Astrocyte of the spinal cord (primary cell): Measurements from ENCODE around the gene RXYLT1.
A peak's percentile ranks its signal among the peaks of the same experiment; 100 is the strongest.

Experiments used
- DNase-seq: peaks from one replicate; pipeline ENCODE4 v3.0.0; 2011; ENCODE audit warnings: low read depth, low spot score
- H3K4me3 ChIP-seq: 2 replicates; pipeline ENCODE4 v1.5.1; 2011; ENCODE audit warnings: low read depth, mild to moderate bottlenecking, low read length, moderate library complexity
- CTCF ChIP-seq: IDR thresholded peaks from 2 replicates; pipeline ENCODE4 v1.5.1; 2012; ENCODE audit warnings: low read depth, mild to moderate bottlenecking, low read length, inconsistent platforms
- in situ Hi-C: cut with HindIII; loops from 2 replicates; pipeline ENCODE4 v1.10.0; 2017; ENCODE audit warnings: low sequenced_read_pairs

The RXYLT1 gene

GRCh38 chr12:63823040-63823439, 43.3 kb downstream of the RXYLT1 start:
- no peak for DNase-seq
- in situ Hi-C loops: no loop called here
- no peak overlapping the region for H3K4me3 ChIP-seq
- TF ChIP-seq CTCF: no peak

- DNase-seq: peak; percentile 68
- H3K4me3 ChIP-seq: no peak overlapping the region
- in situ Hi-C loops: no loop called here
- peak; percentile 85 for TF ChIP-seq CTCF
These were observed 46.4 kb downstream of the RXYLT1 start for GRCh38 chr12:63826006-63826585.

DNA sequence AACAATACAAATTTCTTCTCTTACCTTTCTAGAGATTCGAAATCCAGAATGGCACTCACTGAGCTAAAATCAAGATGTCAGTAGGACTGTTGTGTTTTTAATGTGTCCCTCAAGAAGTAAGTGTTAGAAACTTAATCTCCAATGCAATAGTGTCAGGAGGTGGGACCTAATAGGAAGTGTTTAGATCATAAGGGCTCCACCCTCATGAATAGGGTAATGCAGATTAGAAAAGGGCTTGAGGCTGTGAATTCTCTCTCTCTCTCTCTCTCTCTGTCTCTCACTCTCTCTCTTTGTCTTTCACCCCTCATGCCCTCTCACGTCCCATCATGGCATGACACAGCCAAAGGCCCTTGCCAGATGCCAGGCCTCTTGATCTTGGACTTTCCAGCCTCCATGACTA, 49.2 kb downstream of the RXYLT1 start:
- TF ChIP-seq CTCF: no peak
- DNase-seq: no peak
- in situ Hi-C loops: no loop called here

DNA sequence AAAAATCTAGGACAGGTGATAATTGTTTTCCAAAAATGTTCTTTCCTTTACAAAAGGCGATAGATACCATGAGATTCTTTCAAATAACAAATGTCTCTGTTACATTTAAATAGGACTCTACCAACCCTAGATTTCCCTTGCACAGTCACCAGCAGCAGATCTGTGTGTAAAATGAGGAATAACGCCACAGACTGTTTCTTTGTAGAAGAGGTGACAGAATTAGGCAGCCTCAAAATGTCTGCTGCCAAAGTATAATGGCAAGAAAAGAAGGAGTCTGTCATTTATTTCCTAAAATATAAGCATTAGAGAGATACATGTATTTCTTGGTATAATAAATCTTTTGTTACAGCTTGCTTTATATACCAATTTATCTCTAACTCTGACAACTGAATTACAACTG, 56.3 kb downstream of the RXYLT1 start:
- in situ Hi-C loops: no loop called here
- DNase-seq: no peak
- no peak overlapping the region for H3K4me3 ChIP-seq
- TF ChIP-seq CTCF: no peak

More for the DNA sequence above, 49.2 kb downstream of the RXYLT1 start:
- no peak overlapping the region for H3K4me3 ChIP-seq

- no peak for DNase-seq
These were observed 57.2 kb downstream of the RXYLT1 start for GRCh38 chr12:63836936-63837335.

GRCh38 chr12:63838411-63838810, 58.7 kb downstream of the RXYLT1 start:
- in situ Hi-C loops: no loop called here
- no peak for DNase-seq
- no peak for TF ChIP-seq CTCF
- no peak overlapping the region for H3K4me3 ChIP-seq

More at GRCh38 chr12:63836936-63837335, 57.2 kb downstream of the RXYLT1 start:
- in situ Hi-C loops: no loop called here
- TF ChIP-seq CTCF: no peak
- H3K4me3 ChIP-seq: no peak overlapping the region

GRCh38 chr12:63841011-63841410, 61.3 kb downstream of the RXYLT1 start:
- DNase-seq: no peak
- H3K4me3 ChIP-seq: no peak overlapping the region
- no peak for TF ChIP-seq CTCF
- in situ Hi-C loops: no loop called here
